HEK293 (cell line): ENCODE data around the gene BLVRA.

Source experiments
- CTCF ChIP-seq: fragments of 450-650 bp; formaldehyde crosslinking; IDR thresholded peaks from 2 replicates; pipeline ENCODE4 v1.5.1; 2016; ENCODE audit warnings: missing biosample characterization, missing genetic modification characterization
- RBAK ChIP-seq: fragments of 450-650 bp; formaldehyde crosslinking; IDR thresholded peaks from 2 replicates; pipeline ENCODE4 v1.5.1; 2016; ENCODE audit warnings: missing biosample characterization, missing genetic modification characterization
- ZBTB44 ChIP-seq: fragments of 450-650 bp; IDR thresholded peaks from 2 replicates; pipeline ENCODE4 v1.5.1; 2018; ENCODE audit warnings: missing biosample characterization, mild to moderate bottlenecking, missing genetic modification characterization
- ZNF112 ChIP-seq: fragments of 450-650 bp; formaldehyde crosslinking; IDR thresholded peaks from 2 replicates; pipeline ENCODE4 v1.5.0; 2017; ENCODE audit warnings: missing biosample characterization, missing genetic modification characterization
- ZNF174 ChIP-seq: fragments of 450-650 bp; formaldehyde crosslinking; IDR thresholded peaks from 2 replicates; pipeline ENCODE4 v1.5.0; 2017; ENCODE audit warnings: missing biosample characterization, mild to moderate bottlenecking, missing genetic modification characterization
- ZNF274 ChIP-seq, 2 experiments: fragments of 200-500 bp in 1 of 2; fragments of 450-650 bp in 1 of 2; sonication (Bioruptor generic) in 1 of 2; formaldehyde crosslinking in 1 of 2; IDR thresholded peaks; 2 replicates each; pipeline versions ENCODE4 v1.5.1 to v1.6.1; 2014 to 2016; ENCODE audit warnings: borderline replicate concordance in 1 of 2, inconsistent platforms in 1 of 2, low read length in 1 of 2, missing biosample characterization in 1 of 2, missing genetic modification characterization in 1 of 2
- ZNF335 ChIP-seq: fragments of 450-650 bp; formaldehyde crosslinking; conservative IDR thresholded peaks from 2 replicates; pipeline ENCODE4 v1.5.1; 2016; ENCODE audit warnings: missing biosample characterization, missing genetic modification characterization
- ZNF366 ChIP-seq: fragments of 450-650 bp; formaldehyde crosslinking; conservative IDR thresholded peaks from 2 replicates; pipeline ENCODE4 v1.5.1; 2016; ENCODE audit warnings: missing biosample characterization, missing genetic modification characterization
- ZNF488 ChIP-seq: fragments of 450-650 bp; formaldehyde crosslinking; IDR thresholded peaks from 2 replicates; pipeline ENCODE4 v1.5.1; 2016; ENCODE audit warnings: missing biosample characterization, missing genetic modification characterization
- ZNF558 ChIP-seq: fragments of 450-650 bp; formaldehyde crosslinking; IDR thresholded peaks from 2 replicates; pipeline ENCODE4 v1.5.1; 2016; ENCODE audit warnings: missing biosample characterization, missing genetic modification characterization
- ZNF560 ChIP-seq: fragments of 450-650 bp; formaldehyde crosslinking; IDR thresholded peaks from 2 replicates; pipeline ENCODE4 v1.5.1; 2017; ENCODE audit warnings: missing biosample characterization, missing genetic modification characterization, borderline replicate concordance
- ZNF785 ChIP-seq: fragments of 450-650 bp; formaldehyde crosslinking; IDR thresholded peaks from 2 replicates; pipeline ENCODE4 v1.5.1; 2016; ENCODE audit warnings: missing biosample characterization, missing genetic modification characterization

- TF ChIP-seq ZNF174 (tag by site-specific recombination): no peak
- no peak for TF ChIP-seq ZNF558 (tag by site-specific recombination)
- TF ChIP-seq ZNF274 (IDR thresholded peaks at IDR 0.05; ENCODE audit: low read length): no peak
- TF ChIP-seq ZNF274 (tag by site-specific recombination; IDR thresholded peaks at IDR 0.05; ENCODE audit: borderline replicate concordance): no peak
- TF ChIP-seq ZBTB44 (tag by site-specific recombination): no peak
- TF ChIP-seq ZNF366 (tag by site-specific recombination): no peak
- TF ChIP-seq ZNF112: no peak
- no peak for TF ChIP-seq CTCF (tag by site-specific recombination)
- TF ChIP-seq ZNF488: no peak
- TF ChIP-seq ZNF785 (tag by site-specific recombination): no peak
- no peak for TF ChIP-seq RBAK (tag by site-specific recombination)
- TF ChIP-seq ZNF560: no peak
- no peak for TF ChIP-seq ZNF335 (tag by site-specific recombination)
These were observed 9.0 kb upstream of the BLVRA start for GRCh38 chr7:43749383-43749940.
